T-helper 1 cell treated with Interleukin-12 subunit alpha and Interleukin-12 subunit beta and Interleukin-4 antibody, amounts not matched to agents 30 ng/mL and 1 ng/mL, for 36 hours (primary cell): ENCODE data around the gene SMURF1. TPM values are rescaled to one million over a fixed set of nuclear protein-coding genes. Genes with fewer than 3 reads are reported as not detected.

Experiments
- intact Hi-C: fragments of 100-400 bp; cut with micrococcal nuclease; formaldehyde crosslinking; loops from one replicate; pipeline ENCODE4 v1.15.1; 2024
- total RNA-seq: library from RNA; stranded (reverse); gene quantifications from 2 replicates; pipeline ENCODE4 v1.2.3, GENCODE V29; 2022

Gene SMURF1
- total RNA-seq, 1 donor from 2014 or later: 18.9 TPM

- intact Hi-C loops: no loop called here
These were observed 44.9 kb downstream of the SMURF1 start for GRCh38 chr7:99098824-99099498.

- intact Hi-C loops: no loop called here
These were observed 45.6 kb downstream of the SMURF1 start for GRCh38 chr7:99098286-99098823.

- intact Hi-C loops: no loop called here
These were observed 46.2 kb downstream of the SMURF1 start for GRCh38 chr7:99097730-99098129.

- intact Hi-C loops: no loop called here
These were observed 47.6 kb downstream of the SMURF1 start for GRCh38 chr7:99096124-99096887.

- intact Hi-C loops: no loop called here
These were observed 48.2 kb downstream of the SMURF1 start for GRCh38 chr7:99095698-99096097.

GRCh38 chr7:99094401-99094800, 49.5 kb downstream of the SMURF1 start:
- intact Hi-C loops: no loop called here

- intact Hi-C loops: no loop called here
These were observed 51.7 kb downstream of the SMURF1 start for GRCh38 chr7:99092064-99092720.

GRCh38 chr7:99090771-99091542, 53.0 kb downstream of the SMURF1 start:
- intact Hi-C loops: no loop called here

- intact Hi-C loops: no loop called here
These were observed 53.8 kb downstream of the SMURF1 start for GRCh38 chr7:99089914-99090629.

GRCh38 chr7:99086944-99087343, 57.0 kb downstream of the SMURF1 start:
- intact Hi-C loops: no loop called here

GRCh38 chr7:99086532-99086931, 57.4 kb downstream of the SMURF1 start:
- intact Hi-C loops: no loop called here

- intact Hi-C loops: no loop called here
These were observed 60.2 kb downstream of the SMURF1 start for GRCh38 chr7:99083733-99084132.

- intact Hi-C loops: no loop called here
These were observed 60.7 kb downstream of the SMURF1 start for GRCh38 chr7:99083068-99083651.

GRCh38 chr7:99080679-99081078, 63.2 kb downstream of the SMURF1 start:
- intact Hi-C loops: no loop called here

GRCh38 chr7:99079104-99079503, 64.8 kb downstream of the SMURF1 start:
- intact Hi-C loops: no loop called here

GRCh38 chr7:99078416-99078815, 65.5 kb downstream of the SMURF1 start:
- intact Hi-C loops: no loop called here

- intact Hi-C loops: no loop called here
These were observed 67.3 kb downstream of the SMURF1 start for GRCh38 chr7:99076615-99077014.

GRCh38 chr7:99073839-99074446, 70.0 kb downstream of the SMURF1 start:
- intact Hi-C loops: no loop called here

GRCh38 chr7:99072126-99072525, 71.8 kb downstream of the SMURF1 start:
- intact Hi-C loops: no loop called here

- intact Hi-C loops: no loop called here
These were observed 73.5 kb downstream of the SMURF1 start for GRCh38 chr7:99070361-99070760.
